Activated CD8-positive, alpha-beta T cell treated with anti-CD3 and anti-CD28 coated beads for 36 hours (primary cell): ENCODE measurements around the gene CMTM3. TPM values are rescaled to one million over a fixed set of nuclear protein-coding genes. Genes with fewer than 3 reads are reported as not detected.
"Not testable (repeated sequence)": the region's sequence is repeated elsewhere in the genome, so short reads cannot be mapped to it uniquely, and the experiment has no call there.

Experiments
- ATAC-seq: fragments of 200-7000 bp; cut with Tn5 transposase; one replicate; pipeline ENCODE4 v1.10.0; 2021; ENCODE audit warnings: mild to moderate bottlenecking, moderate library complexity
- CTCF ChIA-PET: fragments of 350-600 bp; sonication (Branson Sonifier 250); formaldehyde crosslinking; loops from one replicate; lab custom pipeline; 2021; ENCODE audit warnings: antibody characterized with exemption; lab: Charles Lee
- POLR2A ChIA-PET: fragments of 350-600 bp; sonication (Branson Sonifier 250); formaldehyde crosslinking; loops from one replicate; lab custom pipeline; 2021; ENCODE audit warnings: antibody characterized with exemption; lab: Charles Lee
- DNase-seq: peaks from one replicate; pipeline ENCODE4 v3.0.0-alpha.2; 2020
- H3K27ac Mint-ChIP-seq: one replicate; pipeline ENCODE4 v1.8.0; 2021; ENCODE audit warnings: mild to moderate bottlenecking, mixed read lengths
- H3K27me3 Mint-ChIP-seq: one replicate; pipeline ENCODE4 v1.8.0; 2021; ENCODE audit warnings: mixed read lengths
- H3K36me3 Mint-ChIP-seq: one replicate; pipeline ENCODE4 v1.8.0; 2021; ENCODE audit warnings: low read depth, mixed read lengths
- H3K4me1 Mint-ChIP-seq: one replicate; pipeline ENCODE4 v1.8.0; 2021; ENCODE audit warnings: low read depth, mixed read lengths
- H3K4me3 Mint-ChIP-seq: one replicate; pipeline ENCODE4 v1.8.0; 2021; ENCODE audit warnings: mild to moderate bottlenecking, moderate library complexity, mixed read lengths
- H3K9me3 Mint-ChIP-seq: one replicate; pipeline ENCODE4 v1.8.0; 2021; ENCODE audit warnings: mixed read lengths
- CTCF ChIP-seq: fragments of 200-600 bp; IDR thresholded peaks from one replicate; pipeline ENCODE4 v1.8.0; 2022; ENCODE audit warnings: antibody characterized with exemption, mild to moderate bottlenecking
- intact Hi-C: fragments of 100-400 bp; cut with micrococcal nuclease; formaldehyde crosslinking; loops from one replicate; pipeline ENCODE4 v1.10.0; 2022
- total RNA-seq, 2 experiments: library from RNA; stranded (reverse); gene quantifications; one replicate each; pipeline ENCODE4 v1.2.3, GENCODE V29; 2021

Gene CMTM3
- total RNA-seq, 2 experiments from 2014 or later, result 48.0 to 49.4 TPM

DNA sequence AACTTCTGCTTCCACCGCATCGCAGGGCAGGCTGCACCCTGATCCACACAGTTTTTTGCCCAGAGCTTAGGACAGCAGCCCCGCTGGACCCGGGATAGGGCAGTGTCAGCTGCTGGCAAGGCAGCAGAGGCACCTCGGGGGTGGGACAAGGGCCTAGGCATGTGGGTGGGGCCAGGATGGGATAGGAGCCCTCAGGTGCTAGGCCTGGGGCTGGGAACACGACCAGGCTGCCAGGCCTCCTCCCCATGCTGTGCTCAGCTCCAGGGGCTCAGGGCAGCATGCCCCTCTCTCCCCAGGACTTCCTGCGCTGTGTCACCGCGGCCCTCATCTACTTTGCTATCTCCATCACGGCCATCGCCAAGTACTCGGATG lies 4.6 kb downstream of the CMTM3 start:
- Mint-ChIP-seq H3K36me3 (peaks cover 26% of the 10 kb centered on the region), H3K4me1 (peaks cover 30% of the 10 kb centered on the region), H3K4me3 (no peak overlapping the region), H3K9me3 (no peaks in the 10 kb centered on the region), H3K27me3 (no peaks in the 10 kb centered on the region), H3K27ac (no peak overlapping the region)
- no peak for TF ChIP-seq CTCF
- ChIA-PET CTCF (interaction anchor here (0.6 to 4.5 kb wide), 44 partner anchors 10 to 259 kb away, joined by 3 to 38 read pairs (median 6); partner anchors contain the start of genes CKLF, CMTM1, CMTM4 and NAE1), POLR2A (interaction anchor here (0.6 to 1.5 kb wide), 3 partner anchors 18 to 58 kb away, joined by 3 to 8 read pairs (median 3); partner anchors contain the start of gene CKLF)
- ATAC-seq (no peak), DNase-seq (no peak)
- intact Hi-C loops, result loop anchor here (5.0 kb wide), 2 partner anchors 47 to 202 kb away; no protein-coding TSS in a partner anchor

GRCh38 chr16:66610111-66610820 lies 5.8 kb downstream of the CMTM3 start:
- Mint-ChIP-seq H3K4me1 (peaks cover 30% of the 10 kb centered on the region), H3K27ac (no peak overlapping the region), H3K9me3 (no peaks in the 10 kb centered on the region), H3K36me3 (peaks cover 28% of the 10 kb centered on the region), H3K27me3 (no peaks in the 10 kb centered on the region), H3K4me3 (no peak overlapping the region)
- ChIA-PET CTCF (interaction anchor here (1.0 to 4.5 kb wide), 7 partner anchors 31 to 257 kb away, joined by 3 to 38 read pairs (median 6); partner anchors contain the start of genes CMTM1 and CMTM2), POLR2A (interaction anchor here (1.3 kb wide), 1 partner anchor 47 kb away, joined by 4 read pairs; no protein-coding TSS in a partner anchor)
- TF ChIP-seq CTCF, result no peak
- ATAC-seq, result no peak
- DNase-seq, result no peak
- intact Hi-C loops, result no loop called here

DNA sequence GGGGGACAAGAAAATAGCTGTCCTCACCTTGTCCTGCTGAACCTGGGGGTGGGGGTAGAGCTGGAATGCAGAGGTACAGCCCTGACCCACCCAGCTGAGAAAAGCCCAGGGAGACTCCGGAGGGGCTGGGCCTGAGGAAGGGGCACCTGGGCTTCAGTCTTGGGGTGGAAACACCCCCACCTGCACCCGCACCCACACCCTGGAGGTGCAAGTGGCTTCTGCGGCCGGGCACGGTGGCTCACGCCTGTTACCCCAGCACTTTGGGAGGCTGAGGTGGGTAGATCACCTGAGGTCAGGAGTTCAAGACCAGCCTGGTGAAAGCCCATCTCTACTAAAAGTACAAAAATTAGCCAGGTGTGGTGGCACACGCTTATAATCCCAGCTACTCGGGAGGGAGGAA lies 7.4 kb downstream of the CMTM3 start:
- intact Hi-C loops, H3K27me3 Mint-ChIP-seq, H3K27ac Mint-ChIP-seq, H3K4me3 Mint-ChIP-seq, DNase-seq, ATAC-seq, H3K9me3 Mint-ChIP-seq, POLR2A ChIA-PET: not testable (repeated sequence)
- CTCF ChIA-PET, result interaction anchor here (0.6 kb wide), 1 partner anchor 8 kb away, joined by 3 read pairs; no protein-coding TSS in a partner anchor
- H3K4me1 Mint-ChIP-seq, result peaks cover 19% of the 10 kb centered on the region
- peaks cover 23% of the 10 kb centered on the region for H3K36me3 Mint-ChIP-seq

GRCh38 chr16:66612422-66612821 lies 7.9 kb downstream of the CMTM3 start:
- ChIA-PET CTCF (interaction anchor here (0.6 kb wide), 1 partner anchor 8 kb away, joined by 3 read pairs; no protein-coding TSS in a partner anchor), POLR2A (interaction anchor here (0.9 kb wide), 1 partner anchor 34 kb away, joined by 3 read pairs; no protein-coding TSS in a partner anchor)
- no peak for TF ChIP-seq CTCF
- ATAC-seq, result no peak
- H3K27me3 Mint-ChIP-seq, result no peaks in the 10 kb centered on the region
- peaks cover 23% of the 10 kb centered on the region for H3K36me3 Mint-ChIP-seq
- H3K27ac Mint-ChIP-seq, result no peak overlapping the region
- intact Hi-C loops, result no loop called here
- DNase-seq, result no peak
- peaks cover 14% of the 10 kb centered on the region for H3K4me1 Mint-ChIP-seq
- no peak overlapping the region for H3K4me3 Mint-ChIP-seq
- H3K9me3 Mint-ChIP-seq, result no peaks in the 10 kb centered on the region

GRCh38 chr16:66614161-66614802 lies 9.8 kb downstream of the CMTM3 start:
- Mint-ChIP-seq H3K9me3 (no peaks in the 10 kb centered on the region), H3K27ac (no peak overlapping the region), H3K36me3 (peaks cover 16% of the 10 kb centered on the region), H3K27me3 (no peaks in the 10 kb centered on the region), H3K4me3 (no peak overlapping the region), H3K4me1 (no peaks in the 10 kb centered on the region)
- CTCF ChIA-PET, result interaction anchor here (1.6 kb wide), 2 partner anchors 36 to 46 kb away, joined by 3 to 6 read pairs; no protein-coding TSS in a partner anchor
- POLR2A ChIA-PET, result no interaction called here
- no peak for ATAC-seq
- TF ChIP-seq CTCF, result no peak
- no peak for DNase-seq
- intact Hi-C loops, result no loop called here
